HT1080 (cell line): ENCODE data around the gene TSR1. TPM values are rescaled to one million over a fixed set of nuclear protein-coding genes. Genes with fewer than 3 reads are reported as not detected.
A peak's percentile ranks its signal among the peaks of the same experiment; 100 is the strongest.

Experiments used
- DNase-seq: peaks from one replicate; pipeline ENCODE4 v3.0.0-alpha.2; 2015; ENCODE audit warnings: low read depth
- total RNA-seq: library from RNA; depleted of rRNA; stranded (reverse); fragments of >200 nt; shearing (Covaris generic); gene quantifications from 2 replicates; pipeline ENCODE4 v1.2.3, GENCODE V29; 2014

Gene TSR1
- total RNA-seq, 1 experiment from 2014 or later, result 144 TPM

DNA sequence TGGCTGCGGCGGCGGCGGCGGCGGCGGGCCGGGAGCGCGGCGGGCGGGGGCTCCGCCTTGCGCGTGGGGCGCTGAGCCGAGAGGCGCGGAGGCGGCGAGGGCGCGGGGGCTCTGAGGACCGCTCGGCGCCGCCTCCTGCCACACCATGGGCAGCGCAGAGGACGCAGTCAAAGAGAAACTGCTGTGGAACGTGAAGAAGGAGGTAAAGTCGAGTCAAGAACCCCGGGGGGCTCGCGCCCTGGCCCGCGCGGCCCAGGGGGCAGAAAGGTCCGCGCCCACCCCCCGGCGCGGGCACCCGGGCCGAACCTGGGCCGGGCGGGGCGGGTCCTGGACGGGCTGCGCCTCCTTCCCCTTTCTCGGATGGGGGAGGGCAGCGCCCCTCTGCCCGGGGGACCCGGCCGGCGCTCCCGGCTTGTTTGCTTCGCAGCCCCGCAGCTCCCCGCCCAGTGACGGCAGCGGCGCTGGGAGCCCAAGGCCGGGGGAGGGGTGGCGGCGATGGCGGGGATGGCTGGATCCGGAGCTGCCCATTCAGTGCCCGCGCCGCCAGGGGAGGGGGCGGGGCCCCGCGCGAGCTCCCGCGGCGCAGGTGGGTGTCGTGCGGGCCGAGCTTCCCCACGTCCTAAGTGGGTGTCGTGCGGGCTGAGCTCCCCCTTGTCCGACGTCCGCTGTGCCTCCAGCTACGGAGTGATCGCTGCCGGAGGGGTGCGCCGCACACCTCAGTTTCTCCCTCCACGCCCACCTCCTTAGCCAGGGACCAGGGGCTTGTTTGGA is 1.5 kb upstream of the TSR1 start:
- peak; percentile 57 for DNase-seq

DNA sequence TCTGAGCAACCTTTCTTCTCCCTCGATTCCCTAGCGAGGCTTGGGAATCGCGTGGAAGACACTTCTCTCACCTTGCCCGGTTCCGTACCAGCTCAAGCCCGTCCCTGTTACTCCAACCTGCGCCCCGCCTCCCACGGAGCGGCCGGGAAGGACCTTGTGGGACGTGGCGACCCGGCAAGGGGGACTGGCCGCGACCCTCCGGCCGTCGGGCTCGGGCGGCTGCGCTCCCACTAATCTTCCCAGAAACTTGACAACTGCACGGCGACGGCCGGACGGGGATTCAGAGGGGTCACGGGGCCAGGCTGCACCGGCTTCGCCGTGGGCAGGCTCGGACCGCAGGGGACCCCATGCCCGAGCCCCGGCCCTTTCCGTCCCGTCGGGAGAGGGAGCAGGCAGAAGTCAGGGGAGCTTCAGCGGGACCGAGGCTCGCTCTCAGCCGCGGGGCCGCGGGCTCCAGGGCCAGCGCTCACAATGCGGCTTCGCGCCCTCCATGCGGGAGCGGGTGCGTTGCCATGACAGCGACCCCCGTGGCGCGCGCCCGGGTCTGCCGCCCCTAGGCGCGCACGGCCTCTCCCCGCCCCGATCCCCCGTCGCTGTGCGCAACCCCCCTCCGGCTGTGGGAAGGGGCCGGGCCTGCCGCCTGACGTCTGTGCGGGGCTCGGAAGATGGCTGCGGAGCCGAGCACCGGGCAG is 741 bp upstream of the TSR1 start, which contains the start of gene SGSM2:
TSS of gene SGSM2 (plus strand) at position 650 of the 692 bp plus-strand sequence. CDS start 188 bp downstream, outside the sequence.
- DNase-seq, result peak; percentile 33

DNA sequence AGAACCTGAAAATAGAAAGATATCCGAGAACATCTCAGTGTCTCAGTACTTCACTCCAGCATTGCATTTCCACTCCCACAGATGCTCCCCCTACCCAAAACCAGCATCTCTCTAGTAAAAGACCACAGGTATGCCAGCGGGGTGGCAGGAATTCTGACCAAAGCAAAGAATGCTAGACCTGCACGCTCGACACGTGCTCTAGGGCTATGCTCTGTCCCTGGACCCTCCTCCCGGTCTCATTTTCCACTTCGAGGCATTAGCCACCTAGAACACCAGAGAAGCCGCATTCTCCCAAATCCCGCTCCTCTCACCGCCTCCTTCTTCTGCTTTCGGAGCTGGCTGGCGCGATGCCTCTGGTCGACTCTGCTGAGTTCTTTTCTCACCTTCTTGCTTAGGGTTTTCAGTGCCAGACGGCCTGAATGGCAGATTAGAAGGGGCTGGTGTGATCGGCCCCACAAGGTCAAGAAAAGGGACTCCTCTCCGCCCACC is 487 bp downstream of the TSR1 start:
- DNase-seq, result peak; percentile 17

DNA sequence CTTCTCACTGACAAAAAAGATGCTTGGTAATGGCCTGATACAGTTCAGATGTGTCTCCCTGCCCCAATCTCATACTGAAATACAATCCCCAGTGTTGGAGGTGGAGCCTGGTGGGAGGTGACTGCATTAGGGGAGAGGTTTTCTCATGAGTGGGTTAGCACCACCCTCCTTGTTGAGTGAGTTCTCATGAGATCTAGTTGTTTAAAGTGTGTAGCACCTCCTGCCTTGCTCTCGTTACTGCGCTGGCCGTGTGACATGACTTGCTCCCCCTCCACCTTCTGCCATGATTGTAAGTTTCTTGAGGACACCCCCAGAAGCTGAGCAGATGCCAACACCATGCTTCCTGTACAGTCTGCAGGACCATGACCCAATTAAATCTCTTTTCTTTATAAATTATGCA is 5.0 kb downstream of the TSR1 start:
- DNase-seq, result no peak

DNA sequence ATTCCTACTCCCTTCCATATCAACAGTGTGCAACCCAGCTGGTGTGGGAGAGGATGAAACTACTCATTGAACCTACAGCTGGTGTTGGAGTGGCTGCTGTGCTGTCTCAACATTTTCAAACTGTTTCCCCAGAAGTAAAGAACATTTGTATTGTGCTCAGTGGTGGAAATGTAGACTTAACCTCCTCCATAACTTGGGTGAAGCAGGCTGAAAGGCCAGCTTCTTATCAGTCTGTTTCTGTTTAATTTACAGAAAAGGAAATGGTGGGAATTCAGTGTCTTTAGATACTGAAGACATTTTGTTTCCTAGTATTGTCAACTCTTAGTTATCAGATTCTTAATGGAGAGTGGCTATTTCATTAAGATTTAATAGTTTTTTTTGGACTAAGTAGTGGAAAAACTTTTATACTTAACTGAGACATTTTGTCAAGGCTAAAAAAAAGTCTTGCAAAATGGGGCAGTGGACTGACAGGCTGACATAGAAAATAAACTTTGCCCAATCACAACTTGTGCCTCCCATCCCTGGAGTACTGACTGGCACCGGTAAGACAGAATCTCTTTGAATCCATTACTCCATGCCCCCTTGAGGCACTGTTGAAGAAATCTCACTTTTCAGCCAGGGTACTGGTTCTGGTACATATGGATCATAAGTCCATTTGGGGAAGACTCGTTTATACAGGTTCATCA is 12.5 kb downstream of the TSR1 start:
- DNase-seq, result no peak

DNA sequence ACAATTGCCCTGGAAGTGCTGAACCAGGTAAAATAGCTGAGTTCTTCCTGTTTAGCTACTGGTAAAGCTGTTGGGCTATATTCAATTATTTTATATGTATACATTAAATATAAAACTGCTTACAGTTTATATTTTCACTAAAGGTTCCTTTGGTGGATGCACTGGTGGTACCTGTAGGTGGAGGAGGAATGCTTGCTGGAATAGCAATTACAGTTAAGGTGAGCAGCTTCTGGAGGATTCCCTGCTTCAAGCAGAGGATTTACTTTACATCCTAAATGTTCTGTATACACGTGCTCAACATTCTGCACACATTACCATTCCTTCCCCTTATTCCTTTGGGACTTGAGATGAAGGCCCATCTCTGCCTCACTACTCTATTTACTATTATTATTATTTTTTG is 14.9 kb downstream of the TSR1 start:
- no peak for DNase-seq

DNA sequence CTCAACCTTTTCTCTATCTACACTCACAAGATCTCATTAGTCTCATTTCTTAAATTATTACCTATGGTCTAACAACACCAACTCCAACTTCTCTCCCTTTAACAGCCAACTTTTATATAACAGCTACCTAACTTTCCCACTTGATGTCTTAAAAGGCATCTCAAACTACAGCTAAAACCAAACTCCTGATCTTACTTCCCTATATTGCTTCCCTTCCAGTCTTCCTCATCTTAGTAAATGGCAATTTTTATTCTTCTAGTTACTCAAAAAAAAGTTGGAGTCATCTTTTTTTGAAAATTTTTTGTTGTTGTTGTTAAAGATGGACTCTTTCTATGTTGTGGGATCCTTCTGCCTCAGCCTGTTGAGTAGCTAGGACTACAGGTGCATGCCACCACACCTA is 17.2 kb downstream of the TSR1 start:
- DNase-seq, result no peak

DNA sequence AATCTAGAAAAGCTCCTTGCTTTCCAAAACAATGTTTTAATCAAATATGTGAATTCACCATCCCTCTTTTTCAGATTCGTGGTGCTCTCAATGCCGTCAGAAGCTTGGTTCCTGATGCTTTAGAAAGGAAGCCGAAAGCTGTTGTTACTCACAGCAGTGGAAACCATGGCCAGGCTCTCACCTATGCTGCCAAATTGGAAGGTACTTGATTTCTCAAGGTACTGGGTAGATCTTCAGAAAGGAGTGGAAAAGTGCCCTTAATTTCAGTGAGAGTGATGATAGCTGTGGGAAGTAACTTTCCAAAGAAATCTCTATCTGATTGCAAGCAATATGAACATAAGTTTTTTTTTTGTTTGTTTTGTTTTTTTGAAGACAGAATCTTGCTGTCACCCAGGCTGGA is 18.5 kb downstream of the TSR1 start:
- no peak for DNase-seq

DNA sequence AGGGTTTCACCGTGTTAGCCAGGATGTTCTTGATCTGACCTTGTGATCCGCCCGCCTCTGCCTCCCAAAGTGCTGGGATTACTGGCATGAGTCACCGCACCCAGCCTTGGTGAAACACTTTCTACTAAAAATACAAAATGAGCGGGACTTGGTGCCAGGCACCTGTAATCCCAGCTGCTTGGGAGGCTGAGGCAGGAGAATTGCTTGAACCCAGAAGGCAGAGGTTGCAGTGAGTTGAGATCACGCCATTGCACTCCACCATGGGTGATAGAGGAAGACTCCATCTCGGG is 19.4 kb downstream of the TSR1 start:
- peak; percentile 14 for DNase-seq

DNA sequence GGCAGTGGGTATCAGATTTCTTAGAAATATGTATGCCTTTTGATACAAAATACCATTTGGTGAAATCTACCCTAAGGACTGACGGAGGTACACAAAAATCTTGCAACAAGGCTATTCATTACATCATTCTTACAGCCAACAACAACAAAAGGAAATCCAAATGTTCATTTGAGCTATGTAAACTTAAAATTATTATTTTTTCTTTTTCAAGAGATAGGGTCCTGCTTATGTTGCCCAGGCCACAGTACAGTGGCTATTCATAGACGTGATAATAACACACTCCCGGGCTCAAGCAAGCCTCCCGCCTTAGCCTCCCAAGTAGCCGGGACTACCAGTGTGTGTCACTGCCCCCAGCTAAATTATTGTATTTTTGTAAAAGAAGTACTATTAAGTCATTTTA is 23.5 kb downstream of the TSR1 start:
- DNase-seq, result no peak

DNA sequence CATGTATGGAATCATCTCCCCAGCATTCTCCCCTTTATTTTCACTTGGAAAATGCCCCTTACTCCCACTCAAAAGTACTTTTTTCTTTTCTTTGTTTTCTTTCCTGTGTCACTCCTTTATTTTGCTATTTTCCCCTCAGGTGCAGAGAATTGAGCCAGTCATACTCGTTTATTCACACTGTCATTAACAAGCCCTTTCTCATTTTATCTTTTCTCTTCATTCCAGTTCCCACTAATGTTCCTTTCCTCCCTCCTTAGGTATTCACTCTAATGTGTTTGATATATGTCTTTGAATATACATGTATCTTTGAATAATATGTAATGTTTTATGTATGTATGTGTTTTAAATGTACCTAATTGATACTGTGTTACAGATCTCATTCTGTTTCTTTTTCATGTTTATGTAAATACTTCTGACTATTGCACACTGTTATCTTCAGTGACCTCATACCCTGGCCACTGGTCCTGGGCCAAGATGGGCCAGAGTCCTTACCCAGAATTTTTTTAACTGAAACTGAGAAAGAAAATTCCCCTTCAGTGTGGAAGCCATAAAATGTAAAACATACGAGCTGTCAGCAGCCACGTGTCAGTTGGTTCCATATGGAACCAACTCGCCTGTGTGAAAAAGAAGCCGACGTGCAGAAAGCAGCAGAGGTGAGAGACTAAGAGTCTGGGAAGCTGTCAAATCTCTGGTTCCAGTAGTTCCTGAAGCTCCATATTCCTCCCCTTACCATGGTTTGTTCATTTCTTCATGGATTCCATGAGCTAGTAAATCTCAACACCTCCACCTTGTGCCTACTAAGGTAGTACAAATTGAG is 26.7 kb downstream of the TSR1 start:
- no peak for DNase-seq

DNA sequence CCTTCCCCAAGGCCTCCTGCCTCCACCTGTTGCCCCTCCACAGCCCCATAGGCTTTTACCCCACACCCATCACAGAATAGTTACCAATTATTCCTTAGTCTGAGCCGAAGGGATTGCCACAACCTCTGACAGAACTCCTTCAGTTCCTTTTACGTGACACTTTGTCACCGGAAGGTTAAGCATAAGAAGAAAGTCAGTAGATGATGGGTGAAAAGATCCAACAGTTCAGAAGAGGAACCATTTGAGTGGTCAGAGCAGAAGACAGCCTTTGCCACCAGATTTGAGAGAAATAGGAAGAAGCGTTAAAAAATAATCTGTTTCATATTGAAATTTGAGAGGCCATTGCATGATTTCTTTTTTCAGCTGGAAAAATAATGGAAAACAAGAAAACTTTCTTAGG is 31.3 kb downstream of the TSR1 start:
- no peak for DNase-seq

DNA sequence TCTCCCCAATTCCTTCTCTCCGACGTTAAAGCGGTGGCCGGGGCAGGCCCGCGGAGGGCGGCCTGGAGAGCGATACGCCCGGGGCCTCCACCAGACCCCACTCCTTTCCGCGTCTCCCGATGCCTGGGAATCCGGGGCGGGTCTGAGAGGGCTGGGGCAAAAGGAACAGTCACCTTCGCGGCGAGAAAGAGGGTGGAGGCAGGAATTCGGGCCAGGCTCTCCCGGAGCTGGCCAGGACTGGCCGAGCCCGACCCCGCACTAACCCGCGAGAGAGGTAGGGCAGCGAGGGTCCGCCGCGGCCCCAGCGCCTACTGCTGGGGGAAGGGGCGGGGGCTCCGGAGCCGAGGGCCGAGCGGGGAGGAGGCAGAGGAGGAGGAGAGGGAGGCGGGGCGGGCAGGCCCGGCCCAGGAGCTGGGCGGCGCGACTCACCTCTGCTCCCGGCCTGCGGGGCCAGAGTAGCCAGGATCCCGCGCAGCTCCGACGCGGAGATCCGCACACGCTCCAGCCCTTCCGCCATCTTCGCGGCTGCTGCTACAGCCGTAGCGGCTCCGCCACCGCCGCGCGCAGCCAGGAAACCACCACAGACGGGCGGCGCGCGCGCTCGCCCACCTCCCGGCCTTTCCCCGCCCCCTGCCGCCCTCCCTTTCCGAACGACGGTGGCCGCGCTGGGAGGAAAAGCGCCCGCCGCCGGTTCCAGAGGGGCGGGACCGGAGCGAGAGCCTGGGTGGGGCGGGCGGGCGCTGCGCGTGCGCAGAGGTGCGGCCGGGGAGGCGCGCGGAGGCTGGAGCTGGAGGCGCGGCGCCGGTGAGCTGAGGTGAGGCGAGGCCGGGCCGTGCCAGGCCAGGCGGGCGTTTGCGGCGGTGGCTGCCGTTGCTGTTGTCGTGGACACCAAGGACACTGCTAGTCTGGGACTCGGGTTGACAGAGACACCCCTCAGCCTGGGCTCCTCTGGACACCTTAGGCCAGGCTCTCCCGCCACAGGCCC is 32.8 kb downstream of the TSR1 start, which contains the start of the genes SMG6 and SRR:
TSS of gene SMG6 (minus strand) at position 582 of the 985 bp plus-strand sequence. CDS start at position 517, 65 bp downstream.
TSS of gene SRR (plus strand) at position 747 of the 985 bp plus-strand sequence. CDS start 11,611 bp downstream, outside the sequence.
- peak; percentile 78 for DNase-seq

DNA sequence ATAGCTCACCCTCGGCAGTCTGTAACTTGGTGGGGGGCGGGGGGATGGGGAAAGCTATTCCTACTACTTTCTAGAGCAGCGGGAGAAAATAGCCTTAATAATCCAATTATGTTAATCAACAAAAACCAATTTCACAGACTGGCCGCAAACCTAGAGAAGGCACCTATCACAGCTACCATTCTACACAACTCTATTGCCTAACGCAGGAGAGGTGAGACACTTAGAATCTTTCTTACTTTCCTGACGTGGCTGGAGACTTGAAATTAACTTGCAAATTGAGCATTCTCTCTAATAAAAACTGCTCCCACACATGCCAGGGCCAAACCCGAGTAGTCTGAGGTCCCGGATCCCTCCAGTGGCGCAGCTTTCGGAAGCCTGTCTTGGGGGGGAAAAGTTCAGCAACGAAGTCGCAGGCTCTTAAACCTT is 33.5 kb downstream of the TSR1 start:
- no peak for DNase-seq

DNA sequence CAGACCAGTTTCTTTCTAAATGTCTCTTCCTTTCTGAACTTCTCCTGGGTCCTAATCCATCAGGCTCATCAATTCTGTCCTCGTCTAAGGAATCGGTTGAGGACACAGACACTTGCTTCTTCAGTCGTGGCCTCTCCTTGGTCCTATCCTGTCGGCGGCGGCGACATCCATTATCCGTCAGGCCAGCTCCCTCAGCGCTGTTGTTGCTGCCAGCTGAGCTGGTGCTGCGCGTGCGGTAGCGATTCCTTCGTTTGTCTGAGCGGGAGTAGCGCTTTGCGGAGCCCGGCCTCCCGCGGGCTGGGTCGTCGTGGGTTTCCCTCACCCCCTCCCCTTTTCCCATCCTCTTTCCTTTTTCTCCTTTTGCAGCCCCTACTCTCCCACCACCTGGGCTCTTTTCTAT is 36.5 kb downstream of the TSR1 start:
- DNase-seq, result no peak

DNA sequence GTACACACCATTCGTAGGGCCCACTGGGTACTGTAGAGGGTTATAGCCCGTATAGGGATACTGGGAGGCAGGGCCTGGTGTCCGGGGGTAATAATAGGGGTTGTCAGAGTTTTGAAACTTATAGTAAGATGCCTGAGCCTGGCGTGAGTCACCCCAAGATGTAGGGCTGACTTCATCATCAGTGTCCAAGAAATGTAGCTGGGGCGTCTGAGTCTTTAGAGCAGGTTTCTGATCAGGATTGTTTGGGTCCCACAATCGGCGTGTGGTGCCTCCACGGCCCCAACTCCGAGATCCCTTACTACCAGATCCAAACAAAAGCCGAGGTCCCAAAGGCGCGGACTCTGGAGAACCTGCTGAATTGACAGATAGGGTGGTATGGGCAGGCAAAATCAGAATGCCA is 37.1 kb downstream of the TSR1 start:
- DNase-seq, result no peak

DNA sequence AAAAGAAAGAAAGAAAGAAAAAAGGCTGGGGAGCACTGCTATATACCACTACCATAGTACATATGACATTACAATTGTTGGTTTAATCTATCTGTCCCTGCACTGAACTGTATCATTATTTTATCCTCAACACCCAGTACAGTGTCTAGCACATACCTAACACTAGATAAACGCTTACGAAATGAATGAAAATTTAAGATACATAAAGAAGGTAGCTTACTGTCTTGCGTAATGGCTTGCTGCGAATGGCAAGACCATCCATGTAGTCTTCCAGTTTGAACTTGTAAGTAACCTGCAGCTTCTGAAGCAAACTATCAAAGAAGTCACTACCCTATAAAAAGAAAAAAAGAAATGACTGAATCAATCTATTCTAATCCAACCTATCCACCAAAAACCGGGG is 39.2 kb downstream of the TSR1 start:
- DNase-seq, result no peak

DNA sequence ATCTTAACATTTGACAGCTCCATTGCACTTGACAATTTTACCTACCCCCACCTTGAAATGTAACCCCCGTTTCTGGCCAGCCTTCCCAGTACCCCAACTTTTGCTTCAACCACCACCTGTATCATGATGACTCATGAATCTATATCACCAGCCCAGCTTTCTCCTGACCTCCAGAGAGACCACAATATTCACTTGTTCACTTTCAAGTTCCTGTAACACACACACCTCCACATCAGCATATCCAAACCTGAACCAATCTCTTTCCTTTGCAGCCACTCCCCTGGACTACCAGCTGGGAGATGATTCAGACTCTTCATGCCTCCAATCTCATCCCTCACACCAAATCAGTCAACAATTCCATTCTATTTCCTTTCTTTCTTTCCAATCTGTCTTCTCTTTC is 40.7 kb downstream of the TSR1 start:
- DNase-seq, result peak; percentile 47

DNA sequence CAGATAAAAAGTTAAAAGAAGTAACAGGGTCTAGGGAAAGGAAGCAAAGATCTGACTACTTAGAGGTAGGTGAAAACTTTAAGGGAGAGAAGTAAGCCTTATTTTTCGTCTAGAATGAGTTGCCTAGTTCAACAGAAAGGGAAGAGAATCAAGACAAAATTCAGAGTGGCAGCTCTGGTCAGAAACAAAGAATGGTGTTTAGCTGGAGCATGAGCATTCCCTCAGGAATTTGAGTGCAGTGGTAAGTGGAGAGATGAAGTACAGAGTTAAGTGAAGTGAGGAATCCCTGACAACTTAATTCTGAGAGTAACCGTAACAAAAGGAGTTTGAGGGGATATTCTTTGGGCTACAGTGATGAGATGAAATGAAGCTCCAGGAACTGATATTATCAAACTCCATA is 44.2 kb downstream of the TSR1 start:
- no peak for DNase-seq
